H1 (cell line): Measurements from ENCODE around the gene MRPS27. TPM values are rescaled to one million over a fixed set of nuclear protein-coding genes. Genes with fewer than 3 reads are reported as not detected.

Experiments used
- RAD21 ChIP-seq, 2 experiments: IDR thresholded peaks in 1 of 2; conservative IDR thresholded peaks in 1 of 2; 2 replicates each; pipeline ENCODE4 v1.6.1; 2011; ENCODE audit warnings: low read depth in 2 of 2, low read length in 2 of 2, improper control_type of control experiment in 1 of 2, inconsistent platforms in 1 of 2, mild to moderate bottlenecking in 1 of 2, moderate library complexity in 1 of 2
- polyA plus RNA-seq, 7 experiments: library from polyadenylated mRNA; depleted of rRNA in 3 of 7; stranded (reverse) in 5 of 7; unstranded in 2 of 7; fragments of >200 nt in 5 of 7; fragments of 200-250 nt in 2 of 7; gene quantifications; 1 replicate in 5 of 7; 2 replicates in 1 of 7; 4 replicates in 1 of 7; pipeline versions ENCODE4 v1.2.1 to v1.2.3, GENCODE V29; 2011 to 2013; ENCODE audit warnings: missing spikeins in 2 of 7, mixed read lengths in 2 of 7
- total RNA-seq: library from RNA; stranded (reverse); fragmentation: NEBNext Ultra II Directional; extraction: Animal tissue kit (Norgen Biotek cat#: 25700); gene quantifications from 2 replicates; pipeline ENCODE4 v1.2.1, GENCODE V29; 2021

The MRPS27 gene
- total and polyA plus RNA-seq, 2 of the 8 experiments (the other 6 are each of a cell fraction or from before 2014, with no cell fraction given): 93.2 to 102 TPM

GRCh38 chr5:72244862-72245371 lies 75.1 kb downstream of the MRPS27 start (continued):
- TF ChIP-seq RAD21 (IDR thresholded peaks at IDR 0.05 in 1 of 2, conservative IDR thresholded peaks at IDR 0.05 in 1 of 2; ENCODE audit: low read depth in 2 of 2, low read length in 2 of 2): peak; percentile 51 to 65
